ENCODE data around the gene MICOS13. TPM values are rescaled to one million over a fixed set of nuclear protein-coding genes. Genes with fewer than 3 reads are reported as not detected.

MICOS13 gene
- total and polyA plus RNA-seq, 10 of the 15 experiments (the other 5 are each of a cell fraction or from before 2014, with no cell fraction given), result 9.4 to 211 (median 51.3) TPM

DNA sequence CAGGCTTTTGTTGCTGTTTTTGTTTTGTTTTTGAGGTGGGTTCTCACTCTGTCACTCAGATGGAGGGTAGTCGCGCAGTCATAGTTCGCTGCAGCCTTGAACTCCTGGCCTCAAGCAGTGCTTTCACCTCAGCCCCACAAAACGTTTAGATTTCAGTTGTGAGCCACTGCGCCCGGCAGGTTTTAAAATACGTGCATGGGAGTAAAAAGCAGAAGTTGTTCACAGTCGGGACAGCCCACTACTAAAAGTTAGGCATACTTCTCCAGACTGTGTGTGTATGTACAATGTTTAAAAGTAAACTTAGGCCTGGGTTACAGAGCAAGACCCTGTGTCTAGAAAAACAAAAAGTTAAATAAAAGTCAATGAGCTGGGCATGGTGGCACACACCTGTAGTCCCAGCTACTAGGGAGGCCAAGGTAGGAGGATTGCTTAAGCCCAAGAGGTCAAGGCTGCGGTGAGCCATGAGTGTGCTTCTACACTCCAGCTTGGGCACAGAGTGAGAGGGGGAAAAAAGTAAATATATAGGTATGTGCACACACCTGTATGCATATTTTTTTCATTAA, 51.3 kb downstream of the MICOS13 start (continued):
- TF ChIP-seq, protein P1, sequence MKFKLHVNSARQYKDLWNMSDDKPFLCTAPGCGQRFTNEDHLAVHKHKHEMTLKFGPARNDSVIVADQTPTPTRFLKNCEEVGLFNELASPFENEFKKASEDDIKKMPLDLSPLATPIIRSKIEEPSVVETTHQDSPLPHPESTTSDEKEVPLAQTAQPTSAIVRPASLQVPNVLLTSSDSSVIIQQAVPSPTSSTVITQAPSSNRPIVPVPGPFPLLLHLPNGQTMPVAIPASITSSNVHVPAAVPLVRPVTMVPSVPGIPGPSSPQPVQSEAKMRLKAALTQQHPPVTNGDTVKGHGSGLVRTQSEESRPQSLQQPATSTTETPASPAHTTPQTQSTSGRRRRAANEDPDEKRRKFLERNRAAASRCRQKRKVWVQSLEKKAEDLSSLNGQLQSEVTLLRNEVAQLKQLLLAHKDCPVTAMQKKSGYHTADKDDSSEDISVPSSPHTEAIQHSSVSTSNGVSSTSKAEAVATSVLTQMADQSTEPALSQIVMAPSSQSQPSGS (IDR thresholded peaks at IDR 0.05; ENCODE audit: low read length), result no peak
- peak; percentile 19; the same call in 1 of the 2 replicates for TF ChIP-seq SPI1 (IDR thresholded peaks at IDR 0.05; ENCODE audit: borderline replicate concordance, insufficient read depth, low read depth, low read length)
- TF ChIP-seq HDAC2 (IDR thresholded peaks at IDR 0.05), result no peak
- no peak for TF ChIP-seq NBN (IDR thresholded peaks at IDR 0.05)
- TF ChIP-seq CREM (IDR thresholded peaks at IDR 0.05; ENCODE audit: low read depth), result no peak
- TF ChIP-seq SKIL (IDR thresholded peaks at IDR 0.05; ENCODE audit: low read depth, poor library complexity, severe bottlenecking), result no peak
- TF ChIP-seq TCF7 (IDR thresholded peaks at IDR 0.05; ENCODE audit: borderline replicate concordance), result no peak
- TF ChIP-seq RB1 (IDR thresholded peaks at IDR 0.05; ENCODE audit: borderline replicate concordance), result no peak

GRCh38 chr19:5628461-5628860, 51.9 kb downstream of the MICOS13 start:
- intact Hi-C loops (cut with micrococcal nuclease; ENCODE audit: unreplicated experiment) (no loop called here), in situ Hi-C loops (cut with MboI) (no loop called here)
- 0% methylated on average over 1 of the region's 1 CpG for WGBS (ENCODE audit: insufficient coverage, insufficient replicate concordance, low lambda C conversion rate, missing lambda C conversion rate)
- DNase-seq (ENCODE audit: low read depth, low spot score), result no peak
- POLR2A ChIA-PET, result no interaction called here
- Histone ChIP-seq H3K27ac (ENCODE audit: control insufficient read depth, insufficient read depth) (no peak overlapping the region; the same call in 1 of the 2 replicates), H3K4me2 (ENCODE audit: control insufficient read depth, insufficient read depth) (peak overlapping the region; percentile 76), H3K9me3 (replicated peaks; ENCODE audit: control insufficient read depth, insufficient read depth, low read length) (no peaks in the 10 kb centered on the region), H3K9ac (ENCODE audit: control insufficient read depth, insufficient read depth, low read length) (no peak overlapping the region), H2AFZ (ENCODE audit: control insufficient read depth, low read depth, low read length) (no peak overlapping the region), H3K4me3 (0 out of 2 replicates have a peak overlapping the region, but pooled peaks have one; percentile 29), H3K79me2 (ENCODE audit: control insufficient read depth, insufficient read depth, low read length) (peaks cover 94% of the 10 kb centered on the region), H3K4me1 (ENCODE audit: control insufficient read depth, insufficient read depth, low read length) (peaks cover 31% of the 10 kb centered on the region), H4K20me1 (ENCODE audit: control insufficient read depth, insufficient read depth) (peaks cover 15% of the 10 kb centered on the region), H3K27me3 (replicated peaks in 1 of 2; ENCODE audit: control insufficient read depth in 2 of 2, insufficient read depth in 2 of 2, low read length in 1 of 2) (no peaks in the 10 kb centered on the region), H3K36me3 (ENCODE audit: control insufficient read depth in 2 of 2, insufficient read depth in 2 of 2, low read length in 1 of 2) (peaks cover 8 to 39% of the 10 kb centered on the region in 2 experiments)
- CTCF ChIA-PET, result interaction anchor here (1.3 kb wide), 1 partner anchor 61 kb away, joined by 4 read pairs; no protein-coding TSS in a partner anchor
- BruUV-seq (replicated peaks), result no TSS peak
- ATAC-seq, result peak; percentile 52
- RAD21 ChIA-PET (ENCODE audit: unreplicated experiment), result no interaction called here
- SMC1A ChIA-PET (ENCODE audit: uncharacterized antibody, unreplicated experiment), result interaction anchor here (1.6 kb wide), 1 partner anchor 8 kb away, joined by 5 read pairs; no protein-coding TSS in a partner anchor
- no peak for FAIRE-seq
- TF ChIP-seq SIX5 (IDR thresholded peaks at IDR 0.05; ENCODE audit: low read depth, low read length, severe bottlenecking), result no peak
- TF ChIP-seq NFYB (IDR thresholded peaks at IDR 0.05; ENCODE audit: insufficient read depth, low read depth, low read length), result no peak
- TF ChIP-seq NFYA (IDR thresholded peaks at IDR 0.05; ENCODE audit: borderline replicate concordance, low read depth, low read length), result no peak
- no peak for TF ChIP-seq NR2F1 (conservative IDR thresholded peaks at IDR 0.05)
- TF ChIP-seq, protein P2, sequence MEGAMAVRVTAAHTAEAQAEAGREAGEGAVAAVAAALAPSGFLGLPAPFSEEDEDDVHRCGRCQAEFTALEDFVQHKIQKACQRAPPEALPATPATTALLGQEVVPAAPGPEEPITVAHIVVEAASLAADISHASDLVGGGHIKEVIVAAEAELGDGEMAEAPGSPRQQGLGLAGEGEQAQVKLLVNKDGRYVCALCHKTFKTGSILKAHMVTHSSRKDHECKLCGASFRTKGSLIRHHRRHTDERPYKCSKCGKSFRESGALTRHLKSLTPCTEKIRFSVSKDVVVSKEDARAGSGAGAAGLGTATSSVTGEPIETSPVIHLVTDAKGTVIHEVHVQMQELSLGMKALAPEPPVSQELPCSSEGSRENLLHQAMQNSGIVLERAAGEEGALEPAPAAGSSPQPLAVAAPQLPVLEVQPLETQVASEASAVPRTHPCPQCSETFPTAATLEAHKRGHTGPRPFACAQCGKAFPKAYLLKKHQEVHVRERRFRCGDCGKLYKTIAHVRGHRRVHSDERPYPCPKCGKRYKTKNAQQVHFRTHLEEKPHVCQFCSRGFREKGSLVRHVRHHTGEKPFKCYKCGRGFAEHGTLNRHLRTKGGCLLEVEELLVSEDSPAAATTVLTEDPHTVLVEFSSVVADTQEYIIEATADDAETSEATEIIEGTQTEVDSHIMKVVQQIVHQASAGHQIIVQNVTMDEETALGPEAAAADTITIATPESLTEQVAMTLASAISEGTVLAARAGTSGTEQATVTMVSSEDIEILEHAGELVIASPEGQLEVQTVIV (IDR thresholded peaks at IDR 0.05; ENCODE audit: borderline replicate concordance, partially characterized antibody), result no peak
- no peak for TF ChIP-seq STAT1 (conservative IDR thresholded peaks at IDR 0.05)
- TF ChIP-seq ZNF24 (IDR thresholded peaks at IDR 0.05), result no peak
- no peak for TF ChIP-seq CBX5 (IDR thresholded peaks at IDR 0.05; ENCODE audit: low read depth)
- no peak for TF ChIP-seq KLF5 (IDR thresholded peaks at IDR 0.05; ENCODE audit: partially characterized antibody)
- no peak for TF ChIP-seq SP1 (IDR thresholded peaks at IDR 0.05; ENCODE audit: low read depth, low read length)

Data from GM12878 (cell line).